HG03175 (cell line): ENCODE results near the gene LOC128125822.

Source experiments
- ATAC-seq: cut with Tn5 transposase; IDR thresholded peaks from one replicate; pipeline ENCODE4 v1.9.1; 2021; ENCODE audit warnings: mild to moderate bottlenecking, moderate library complexity; ENCODE audit not compliant: unreplicated experiment

The LOC128125822 gene

GRCh38 chr6:63554782-63555181, 17.5 kb upstream of the LOC128125822 start:
- no peak for ATAC-seq

GRCh38 chr6:63556369-63556768, 15.9 kb upstream of the LOC128125822 start:
- ATAC-seq = no peak

- peak; percentile 60 for ATAC-seq
Measured at GRCh38 chr6:63558278-63558677, 14.0 kb upstream of the LOC128125822 start.

GRCh38 chr6:63560801-63561287, 11.4 kb upstream of the LOC128125822 start:
- no peak for ATAC-seq

- no peak for ATAC-seq
Measured at GRCh38 chr6:63561288-63561687, 11.0 kb upstream of the LOC128125822 start.

GRCh38 chr6:63563235-63563634, 9.0 kb upstream of the LOC128125822 start:
- ATAC-seq = no peak

GRCh38 chr6:63565058-63565726, 7.1 kb upstream of the LOC128125822 start:
- no peak for ATAC-seq

GRCh38 chr6:63565727-63566596, 6.3 kb upstream of the LOC128125822 start:
- no peak for ATAC-seq

- no peak for ATAC-seq
Measured at GRCh38 chr6:63567966-63568365, 4.3 kb upstream of the LOC128125822 start.

- ATAC-seq = peak; percentile 9
Measured at GRCh38 chr6:63571361-63572043, 778 bp upstream of the LOC128125822 start.

GRCh38 chr6:63572747-63573075, 431 bp downstream of the LOC128125822 start:
- peak; percentile 2 for ATAC-seq

GRCh38 chr6:63573076-63573898, 1.0 kb downstream of the LOC128125822 start:
- ATAC-seq = peak; percentile 36

- ATAC-seq = no peak
Measured at GRCh38 chr6:63573899-63574553, 1.7 kb downstream of the LOC128125822 start.

GRCh38 chr6:63574554-63574900, 2.2 kb downstream of the LOC128125822 start:
- ATAC-seq = no peak

- ATAC-seq = no peak
Measured at GRCh38 chr6:63576147-63576772, 4.0 kb downstream of the LOC128125822 start.

GRCh38 chr6:63576985-63577712, 4.9 kb downstream of the LOC128125822 start:
- ATAC-seq = no peak

- no peak for ATAC-seq
Measured at GRCh38 chr6:63578757-63579156, 6.5 kb downstream of the LOC128125822 start.

- no peak for ATAC-seq
Measured at GRCh38 chr6:63579937-63580703, 7.8 kb downstream of the LOC128125822 start.

GRCh38 chr6:63580704-63580961, 8.4 kb downstream of the LOC128125822 start:
- no peak for ATAC-seq
